ENCODE data around the gene PMEPA1.

DNA sequence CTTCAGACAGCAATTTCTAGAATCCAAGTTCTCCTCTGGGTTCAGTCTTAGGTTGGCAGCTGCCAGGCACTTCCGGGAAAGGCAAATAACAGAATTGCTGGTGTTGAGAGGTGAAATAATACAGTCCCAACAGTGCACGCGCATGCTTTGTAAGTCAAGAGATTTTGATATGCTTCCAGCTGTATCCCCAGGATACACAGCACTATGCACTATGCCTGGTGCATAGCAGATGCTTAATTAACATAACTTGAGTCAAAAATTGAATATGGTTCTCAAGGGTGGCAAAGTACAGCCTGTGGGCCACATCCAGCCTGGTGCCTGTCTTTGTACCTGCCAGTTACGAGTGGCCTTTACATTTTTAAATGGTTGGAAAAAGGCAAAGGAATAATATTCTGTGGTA, 18.9 kb upstream of the PMEPA1 start:
- TF ChIP-seq EZH2phosphoT487 (IDR thresholded peaks at IDR 0.05; ENCODE audit: borderline replicate concordance, low read depth, low read length) = no peak
- TF ChIP-seq, protein P1, sequence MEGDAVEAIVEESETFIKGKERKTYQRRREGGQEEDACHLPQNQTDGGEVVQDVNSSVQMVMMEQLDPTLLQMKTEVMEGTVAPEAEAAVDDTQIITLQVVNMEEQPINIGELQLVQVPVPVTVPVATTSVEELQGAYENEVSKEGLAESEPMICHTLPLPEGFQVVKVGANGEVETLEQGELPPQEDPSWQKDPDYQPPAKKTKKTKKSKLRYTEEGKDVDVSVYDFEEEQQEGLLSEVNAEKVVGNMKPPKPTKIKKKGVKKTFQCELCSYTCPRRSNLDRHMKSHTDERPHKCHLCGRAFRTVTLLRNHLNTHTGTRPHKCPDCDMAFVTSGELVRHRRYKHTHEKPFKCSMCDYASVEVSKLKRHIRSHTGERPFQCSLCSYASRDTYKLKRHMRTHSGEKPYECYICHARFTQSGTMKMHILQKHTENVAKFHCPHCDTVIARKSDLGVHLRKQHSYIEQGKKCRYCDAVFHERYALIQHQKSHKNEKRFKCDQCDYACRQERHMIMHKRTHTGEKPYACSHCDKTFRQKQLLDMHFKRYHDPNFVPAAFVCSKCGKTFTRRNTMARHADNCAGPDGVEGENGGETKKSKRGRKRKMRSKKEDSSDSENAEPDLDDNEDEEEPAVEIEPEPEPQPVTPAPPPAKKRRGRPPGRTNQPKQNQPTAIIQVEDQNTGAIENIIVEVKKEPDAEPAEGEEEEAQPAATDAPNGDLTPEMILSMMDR (conservative IDR thresholded peaks at IDR 0.05; ENCODE audit: low read length) = no peak

Data from OCI-LY7 (cell line).